IMR-90 (cell line): Measurements from ENCODE around the gene LMAN2L. TPM values are rescaled to one million over a fixed set of nuclear protein-coding genes. Genes with fewer than 3 reads are reported as not detected.

Experiments used
- ATAC-seq: fragments of 200-7000 bp; cut with Tn5 transposase; 2 replicates; pipeline ENCODE4 v1.9.1; 2020; ENCODE audit warnings: low read depth, mild to moderate bottlenecking, moderate library complexity
- BruUV-seq: library from RNA; stranded (reverse); fragments of 400-500 nt; replicated peaks from 2 replicates; lab custom pipeline; 2021; lab: Mats Ljungman, UMichigan
- CTCF ChIA-PET: fragments of 300-600 bp; formaldehyde crosslinking; extraction: SDS; loops from one replicate; lab custom pipeline; 2021; ENCODE audit warnings: antibody characterized with exemption; lab: Yijun Ruan, JAX
- POLR2A ChIA-PET: fragments of 300-600 bp; sonication (Branson Sonifier 250); formaldehyde crosslinking; loops from one replicate; lab custom pipeline; 2022; ENCODE audit warnings: antibody characterized with exemption; ENCODE audit not compliant: unreplicated experiment; lab: Charles Lee
- DNase-seq: peaks from one replicate; pipeline ENCODE4 v3.0.0; 2013
- H2AFZ ChIP-seq: replicated peaks from 2 replicates; pipeline ENCODE3; 2013; ENCODE audit warnings: low read length, mild to moderate bottlenecking; ENCODE audit not compliant: poor library complexity
- H2AK5ac ChIP-seq: 2 replicates; pipeline ENCODE4 v1.6.1; 2013; ENCODE audit warnings: low read depth, low read length, inconsistent platforms
- H2AK9ac ChIP-seq: replicated peaks from 2 replicates; pipeline ENCODE3; 2013; ENCODE audit warnings: mild to moderate bottlenecking, low read depth, low read length, moderate library complexity; ENCODE audit not compliant: poor library complexity
- H2BK120ac ChIP-seq: 2 replicates; pipeline ENCODE4 v1.6.1; 2013; ENCODE audit warnings: low read depth, low read length, inconsistent platforms
- H2BK15ac ChIP-seq: 3 replicates; pipeline ENCODE4 v1.6.1; 2013; ENCODE audit warnings: low read depth, low read length, inconsistent platforms
- H2BK20ac ChIP-seq: 2 replicates; pipeline ENCODE4 v1.6.1; 2013; ENCODE audit warnings: low read depth, mild to moderate bottlenecking, inconsistent platforms, low read length, moderate library complexity
- H2BK5ac ChIP-seq: 2 replicates; pipeline ENCODE4 v1.6.1; 2013; ENCODE audit warnings: mild to moderate bottlenecking, low read depth, low read length, inconsistent platforms; ENCODE audit not compliant: poor library complexity, severe bottlenecking
- H3K14ac ChIP-seq: replicated peaks from 2 replicates; pipeline ENCODE4 v1.6.1; 2013; ENCODE audit warnings: low read depth, low read length, inconsistent platforms
- H3K18ac ChIP-seq: 2 replicates; pipeline ENCODE4 v1.6.1; 2013; ENCODE audit warnings: low read depth, low read length, control low read depth
- H3K23ac ChIP-seq: 2 replicates; pipeline ENCODE4 v1.6.1; 2013; ENCODE audit warnings: low read depth, low read length, inconsistent platforms
- H3K27ac ChIP-seq: 2 replicates; pipeline ENCODE4 v1.5.1; 2013; ENCODE audit warnings: mild to moderate bottlenecking, control low read depth, low read length; ENCODE audit not compliant: insufficient read depth
- H3K27me3 ChIP-seq: 2 replicates; pipeline ENCODE4 v1.6.1; 2013; ENCODE audit warnings: low read length; ENCODE audit not compliant: control insufficient read depth, insufficient read depth
- H3K36me3 ChIP-seq: 2 replicates; pipeline ENCODE4 v1.6.1; 2013; ENCODE audit warnings: low read length, mixed read lengths; ENCODE audit not compliant: control insufficient read depth, insufficient read depth
- H3K4ac ChIP-seq: 2 replicates; pipeline ENCODE4 v1.6.1; 2013; ENCODE audit warnings: low read depth, low read length, inconsistent platforms
- H3K4me1 ChIP-seq: 2 replicates; pipeline ENCODE4 v1.6.1; 2013; ENCODE audit warnings: low read length, mixed read lengths; ENCODE audit not compliant: control insufficient read depth, insufficient read depth
- H3K4me2 ChIP-seq: 2 replicates; pipeline ENCODE4 v1.6.1; 2013; ENCODE audit warnings: low read depth, mild to moderate bottlenecking, control low read depth, low read length, moderate library complexity
- H3K4me3 ChIP-seq: 2 replicates; pipeline ENCODE4 v1.5.1; 2013; ENCODE audit warnings: low read depth, mild to moderate bottlenecking, control low read depth, low read length, moderate library complexity; ENCODE audit not compliant: insufficient read depth
- H3K56ac ChIP-seq: 2 replicates; pipeline ENCODE4 v1.6.1; 2013; ENCODE audit warnings: low read length, inconsistent platforms; ENCODE audit not compliant: insufficient read depth; ENCODE audit errors: extremely low read depth
- H3K79me1 ChIP-seq, 2 experiments: 2 replicates each; pipeline ENCODE4 v1.6.1; 2013; ENCODE audit warnings: low read length in 2 of 2, inconsistent platforms in 1 of 2, low read depth in 1 of 2
- H3K9ac ChIP-seq: 2 replicates; pipeline ENCODE4 v1.6.1; 2013; ENCODE audit warnings: low read depth, low read length, control low read depth
- H3K9me1 ChIP-seq: 2 replicates; pipeline ENCODE4 v1.6.1; 2013; ENCODE audit warnings: low read length, inconsistent platforms; ENCODE audit not compliant: insufficient read depth
- H3K9me3 ChIP-seq: 2 replicates; pipeline ENCODE4 v1.6.1; 2013; ENCODE audit warnings: low read length; ENCODE audit not compliant: control insufficient read depth, insufficient read depth
- H4K20me1 ChIP-seq: 2 replicates; pipeline ENCODE4 v1.6.1; 2013; ENCODE audit warnings: low read length, inconsistent platforms; ENCODE audit not compliant: insufficient read depth
- H4K5ac ChIP-seq: 2 replicates; pipeline ENCODE4 v1.6.1; 2013; ENCODE audit warnings: mild to moderate bottlenecking, low read depth, low read length, control low read depth
- H4K8ac ChIP-seq, 2 experiments: 2 replicates each; pipeline ENCODE4 v1.6.1; 2013; ENCODE audit warnings: low read depth in 2 of 2, low read length in 2 of 2, control low read depth in 1 of 2, inconsistent platforms in 1 of 2
- H4K91ac ChIP-seq: 2 replicates; pipeline ENCODE4 v1.6.1; 2013; ENCODE audit warnings: low read depth, low read length, inconsistent platforms; ENCODE audit not compliant: insufficient read depth
- BHLHE40 ChIP-seq: fragments of 150-350 bp; IDR thresholded peaks from 2 replicates; pipeline ENCODE4 v1.6.1; 2016; ENCODE audit warnings: mild to moderate bottlenecking, low read depth, low read length
- CEBPB ChIP-seq: IDR thresholded peaks from 2 replicates; pipeline ENCODE4 v1.6.1; 2012; ENCODE audit warnings: low read depth, low read length, improper control_type of control experiment
- CHD1 ChIP-seq: IDR thresholded peaks from 2 replicates; pipeline ENCODE4 v1.6.1; 2012; ENCODE audit warnings: low read depth, low read length, improper control_type of control experiment
- FOS ChIP-seq: fragments of 150-350 bp; IDR thresholded peaks from 2 replicates; pipeline ENCODE4 v1.6.1; 2016; ENCODE audit warnings: low read depth, low read length
- MAFK ChIP-seq: IDR thresholded peaks from 2 replicates; pipeline ENCODE4 v1.6.1; 2012; ENCODE audit warnings: low read depth, low read length, improper control_type of control experiment
- MXI1 ChIP-seq: IDR thresholded peaks from 2 replicates; pipeline ENCODE4 v1.6.1; 2012; ENCODE audit warnings: low read depth, mild to moderate bottlenecking, low read length, moderate library complexity, borderline replicate concordance
- NFE2L2 ChIP-seq: fragments of 150-350 bp; IDR thresholded peaks from 2 replicates; pipeline ENCODE4 v1.6.1; 2016; ENCODE audit warnings: low read depth, mild to moderate bottlenecking, low read length
- POLR2A ChIP-seq: IDR thresholded peaks from 2 replicates; pipeline ENCODE4 v1.6.1; 2012; ENCODE audit warnings: mild to moderate bottlenecking, low read depth, low read length
- RAD21 ChIP-seq: IDR thresholded peaks from 2 replicates; pipeline ENCODE4 v1.6.1; 2012; ENCODE audit warnings: low read length, improper control_type of control experiment
- RCOR1 ChIP-seq: IDR thresholded peaks from 2 replicates; pipeline ENCODE4 v1.6.1; 2012; ENCODE audit warnings: mild to moderate bottlenecking, low read length, improper control_type of control experiment; ENCODE audit not compliant: insufficient replicate concordance
- RFX5 ChIP-seq: IDR thresholded peaks from 2 replicates; pipeline ENCODE4 v1.8.0; 2012; ENCODE audit warnings: low read depth, mild to moderate bottlenecking, low read length, moderate library complexity
- WGBS, 2 experiments: methylation state at CpG; one replicate each; pipeline versions ENCODE4 v1.1.5 to v1.1.7; 2013; ENCODE audit warnings: missing lambda C conversion rate in 2 of 2; ENCODE audit not compliant: insufficient read length in 1 of 2; ENCODE audit errors: extremely low coverage in 2 of 2; 5-methylcytosine and 5-hydroxymethylcytosine counted together
- dilution Hi-C: fragments of 300-500 bp; cut with HindIII; formaldehyde crosslinking; loops from one replicate; pipeline ENCODE4 v1.14.3; 2018; ENCODE audit warnings: low sequenced_read_pairs; ENCODE audit not compliant: unreplicated experiment
- in situ Hi-C: fragments of 300-500 bp; cut with MboI; formaldehyde crosslinking; loops from 3 replicates; pipeline ENCODE4 v1.14.3; 2019; ENCODE audit warnings: low sequenced_read_pairs, inconsistent platforms, mixed read lengths
- intact Hi-C: fragments of 100-400 bp; cut with micrococcal nuclease; formaldehyde crosslinking; loops from 2 replicates; pipeline ENCODE4 v1.10.0; 2022
- polyA plus RNA-seq, 3 experiments: library from polyadenylated mRNA; depleted of rRNA; stranded (reverse); fragments of >200 nt; gene quantifications; 2 replicates each; pipeline ENCODE4 v1.2.3, GENCODE V29; 2012; ENCODE audit warnings: low replicate concordance in 1 of 3
- total RNA-seq: library from RNA; depleted of rRNA; stranded (reverse); fragments of >200 nt; gene quantifications from 2 replicates; pipeline ENCODE4 v1.2.3, GENCODE V29; 2012
- TF ChIP-seq, protein P1 (sequence below): conservative IDR thresholded peaks from 2 replicates; pipeline ENCODE4 v1.5.1; 2012; ENCODE audit warnings: mild to moderate bottlenecking, low read depth, low read length, improper control_type of control experiment
- TF ChIP-seq, protein P2 (sequence below): fragments of 150-350 bp; IDR thresholded peaks from 2 replicates; pipeline ENCODE4 v1.6.1; 2017; ENCODE audit warnings: mild to moderate bottlenecking, antibody characterized with exemption, low read length, low read depth
- TF ChIP-seq, protein P3 (sequence below): fragments of 150-350 bp; IDR thresholded peaks from 2 replicates; pipeline ENCODE4 v1.6.1; 2016; ENCODE audit warnings: low read depth, mild to moderate bottlenecking, low read length, moderate library complexity, borderline replicate concordance

LMAN2L gene
- total and polyA plus RNA-seq, 2 of the 4 experiments (the other 2 are of a cell fraction), result 22.5 to 22.9 TPM

- no peak overlapping the region for H3K56ac ChIP-seq
- CTCF ChIA-PET, result no interaction called here
These were observed 56.6 kb downstream of the LMAN2L start for GRCh38 chr2:96683307-96683706.

More at GRCh38 chr2:96683307-96683706, 56.6 kb downstream of the LMAN2L start:
- Histone ChIP-seq H3K27me3 (peaks cover 21% of the 10 kb centered on the region), H3K18ac (no peak overlapping the region), H3K9me3 (no peaks in the 10 kb centered on the region), H3K36me3 (no peaks in the 10 kb centered on the region), H4K5ac (no peak overlapping the region), H2BK120ac (no peak overlapping the region), H4K8ac (no peak overlapping the region), H3K4me3 (no peak overlapping the region), H2BK15ac (no peak overlapping the region), H4K20me1 (no peaks in the 10 kb centered on the region), H2BK5ac (no peak overlapping the region), H3K14ac (no peak overlapping the region), H3K4ac (no peak overlapping the region), H3K79me1 (no peaks in the 10 kb centered on the region), H3K9me1 (no peaks in the 10 kb centered on the region), H4K91ac (no peak overlapping the region), H2BK20ac (no peak overlapping the region), H2AK9ac (no peak overlapping the region), H3K23ac (no peak overlapping the region), H3K27ac (no peak overlapping the region), H3K4me2 (no peak overlapping the region), H2AFZ (no peak overlapping the region), H3K4me1 (peaks cover 12% of the 10 kb centered on the region; the same call in 1 of the 2 replicates), H2AK5ac (no peak overlapping the region), H3K9ac (no peak overlapping the region)
- POLR2A ChIA-PET, result no interaction called here
- no TSS peak for BruUV-seq
- 88% methylated on average over 2 of the region's 5 CpGs; no CpG with 5 or more reads in 1 of the 2 experiments for WGBS, 2 experiments
- no peak for DNase-seq
- no peak for ATAC-seq
- intact Hi-C loops, result no loop called here
- dilution Hi-C loops, result no loop called here
- no peak for TF ChIP-seq POLR2A
- TF ChIP-seq NFE2L2, result no peak
- no peak for TF ChIP-seq MXI1
- TF ChIP-seq, protein P1, sequence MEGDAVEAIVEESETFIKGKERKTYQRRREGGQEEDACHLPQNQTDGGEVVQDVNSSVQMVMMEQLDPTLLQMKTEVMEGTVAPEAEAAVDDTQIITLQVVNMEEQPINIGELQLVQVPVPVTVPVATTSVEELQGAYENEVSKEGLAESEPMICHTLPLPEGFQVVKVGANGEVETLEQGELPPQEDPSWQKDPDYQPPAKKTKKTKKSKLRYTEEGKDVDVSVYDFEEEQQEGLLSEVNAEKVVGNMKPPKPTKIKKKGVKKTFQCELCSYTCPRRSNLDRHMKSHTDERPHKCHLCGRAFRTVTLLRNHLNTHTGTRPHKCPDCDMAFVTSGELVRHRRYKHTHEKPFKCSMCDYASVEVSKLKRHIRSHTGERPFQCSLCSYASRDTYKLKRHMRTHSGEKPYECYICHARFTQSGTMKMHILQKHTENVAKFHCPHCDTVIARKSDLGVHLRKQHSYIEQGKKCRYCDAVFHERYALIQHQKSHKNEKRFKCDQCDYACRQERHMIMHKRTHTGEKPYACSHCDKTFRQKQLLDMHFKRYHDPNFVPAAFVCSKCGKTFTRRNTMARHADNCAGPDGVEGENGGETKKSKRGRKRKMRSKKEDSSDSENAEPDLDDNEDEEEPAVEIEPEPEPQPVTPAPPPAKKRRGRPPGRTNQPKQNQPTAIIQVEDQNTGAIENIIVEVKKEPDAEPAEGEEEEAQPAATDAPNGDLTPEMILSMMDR, result no peak
- TF ChIP-seq RCOR1, result no peak
- TF ChIP-seq CHD1, result no peak
- TF ChIP-seq CEBPB, result no peak
- TF ChIP-seq FOS, result no peak
- TF ChIP-seq RAD21, result no peak
- TF ChIP-seq, protein P2, sequence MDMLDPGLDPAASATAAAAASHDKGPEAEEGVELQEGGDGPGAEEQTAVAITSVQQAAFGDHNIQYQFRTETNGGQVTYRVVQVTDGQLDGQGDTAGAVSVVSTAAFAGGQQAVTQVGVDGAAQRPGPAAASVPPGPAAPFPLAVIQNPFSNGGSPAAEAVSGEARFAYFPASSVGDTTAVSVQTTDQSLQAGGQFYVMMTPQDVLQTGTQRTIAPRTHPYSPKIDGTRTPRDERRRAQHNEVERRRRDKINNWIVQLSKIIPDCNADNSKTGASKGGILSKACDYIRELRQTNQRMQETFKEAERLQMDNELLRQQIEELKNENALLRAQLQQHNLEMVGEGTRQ, result no peak
- TF ChIP-seq, protein P3, sequence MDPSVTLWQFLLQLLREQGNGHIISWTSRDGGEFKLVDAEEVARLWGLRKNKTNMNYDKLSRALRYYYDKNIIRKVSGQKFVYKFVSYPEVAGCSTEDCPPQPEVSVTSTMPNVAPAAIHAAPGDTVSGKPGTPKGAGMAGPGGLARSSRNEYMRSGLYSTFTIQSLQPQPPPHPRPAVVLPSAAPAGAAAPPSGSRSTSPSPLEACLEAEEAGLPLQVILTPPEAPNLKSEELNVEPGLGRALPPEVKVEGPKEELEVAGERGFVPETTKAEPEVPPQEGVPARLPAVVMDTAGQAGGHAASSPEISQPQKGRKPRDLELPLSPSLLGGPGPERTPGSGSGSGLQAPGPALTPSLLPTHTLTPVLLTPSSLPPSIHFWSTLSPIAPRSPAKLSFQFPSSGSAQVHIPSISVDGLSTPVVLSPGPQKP, result no peak
- TF ChIP-seq BHLHE40, result no peak
- TF ChIP-seq RFX5, result no peak
- TF ChIP-seq MAFK, result no peak
- in situ Hi-C loops, result no loop called here
